Measurements from ENCODE around the gene C11orf86.

C11orf86 gene, protein sequence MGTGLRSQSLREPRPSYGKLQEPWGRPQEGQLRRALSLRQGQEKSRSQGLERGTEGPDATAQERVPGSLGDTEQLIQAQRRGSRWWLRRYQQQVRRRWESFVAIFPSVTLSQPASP

DNA sequence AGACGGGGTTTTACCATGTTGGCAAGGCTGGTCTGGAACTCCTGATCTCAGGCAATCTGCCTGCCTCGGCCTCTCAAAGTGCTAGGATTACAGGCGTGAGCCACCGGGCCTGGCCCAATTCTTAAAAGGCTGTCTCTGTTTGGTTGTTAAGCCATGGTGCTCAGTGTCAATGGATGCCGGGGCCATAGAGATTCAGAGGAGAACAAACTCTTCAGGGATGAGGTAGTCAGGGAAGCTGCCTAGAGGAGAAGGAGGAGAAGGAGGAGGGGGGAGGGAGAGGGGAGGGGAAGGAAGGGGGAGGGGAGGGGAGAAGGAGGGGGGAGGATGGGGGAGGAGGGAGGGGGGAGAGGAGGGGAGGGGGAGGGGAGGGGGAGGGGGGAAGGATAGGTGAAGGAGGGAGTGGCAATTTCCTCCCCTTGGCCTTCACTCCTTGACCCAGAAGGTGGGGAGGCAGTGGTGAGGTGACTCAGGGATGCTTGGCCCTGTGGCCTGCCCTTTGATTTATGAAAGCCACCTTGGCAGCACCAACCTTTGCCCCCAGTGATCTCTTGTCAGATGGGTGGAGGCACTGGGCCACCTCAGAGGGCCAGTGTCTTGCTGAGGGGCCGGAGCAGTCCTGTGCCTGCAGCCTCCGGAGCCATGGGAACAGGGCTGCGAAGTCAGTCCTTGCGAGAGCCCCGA lies at the start of gene C11orf86:
C11orf86 (plus strand) TSS at position 581 of the 681 bp plus-strand sequence; CDS start at position 640, 59 bp downstream.
- TF ChIP-seq, protein P1, sequence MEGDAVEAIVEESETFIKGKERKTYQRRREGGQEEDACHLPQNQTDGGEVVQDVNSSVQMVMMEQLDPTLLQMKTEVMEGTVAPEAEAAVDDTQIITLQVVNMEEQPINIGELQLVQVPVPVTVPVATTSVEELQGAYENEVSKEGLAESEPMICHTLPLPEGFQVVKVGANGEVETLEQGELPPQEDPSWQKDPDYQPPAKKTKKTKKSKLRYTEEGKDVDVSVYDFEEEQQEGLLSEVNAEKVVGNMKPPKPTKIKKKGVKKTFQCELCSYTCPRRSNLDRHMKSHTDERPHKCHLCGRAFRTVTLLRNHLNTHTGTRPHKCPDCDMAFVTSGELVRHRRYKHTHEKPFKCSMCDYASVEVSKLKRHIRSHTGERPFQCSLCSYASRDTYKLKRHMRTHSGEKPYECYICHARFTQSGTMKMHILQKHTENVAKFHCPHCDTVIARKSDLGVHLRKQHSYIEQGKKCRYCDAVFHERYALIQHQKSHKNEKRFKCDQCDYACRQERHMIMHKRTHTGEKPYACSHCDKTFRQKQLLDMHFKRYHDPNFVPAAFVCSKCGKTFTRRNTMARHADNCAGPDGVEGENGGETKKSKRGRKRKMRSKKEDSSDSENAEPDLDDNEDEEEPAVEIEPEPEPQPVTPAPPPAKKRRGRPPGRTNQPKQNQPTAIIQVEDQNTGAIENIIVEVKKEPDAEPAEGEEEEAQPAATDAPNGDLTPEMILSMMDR (IDR thresholded peaks at IDR 0.05; ENCODE audit: low read depth, low read length): no peak
- no peak within 1 kb of the TSS for H3K4me3 ChIP-seq (ENCODE audit: low read depth, low read length)

DNA sequence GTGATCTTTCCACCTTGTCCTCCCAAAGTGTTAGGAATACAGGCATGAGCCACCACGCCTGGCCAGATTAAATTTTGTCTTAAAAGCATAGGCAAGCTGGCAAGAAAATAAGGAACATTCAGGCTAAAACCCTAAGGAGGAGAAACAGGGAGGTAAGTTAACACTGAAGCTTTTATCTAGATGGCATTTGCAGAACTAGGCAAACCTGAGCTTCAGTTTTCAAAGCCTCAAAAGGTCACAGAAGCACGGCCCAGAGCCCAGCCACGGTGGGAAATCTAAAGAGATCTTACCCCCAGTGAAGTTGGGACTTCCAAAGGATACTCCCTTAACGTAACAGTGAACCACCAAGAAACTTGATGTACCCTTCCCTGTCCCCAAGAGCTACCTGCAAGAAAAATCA lies 45.4 kb upstream of the C11orf86 start:
- TF ChIP-seq, protein P1 (IDR thresholded peaks at IDR 0.05; ENCODE audit: low read depth, low read length): no peak
- no peak overlapping the region for H3K4me3 ChIP-seq (ENCODE audit: low read depth, low read length)

DNA sequence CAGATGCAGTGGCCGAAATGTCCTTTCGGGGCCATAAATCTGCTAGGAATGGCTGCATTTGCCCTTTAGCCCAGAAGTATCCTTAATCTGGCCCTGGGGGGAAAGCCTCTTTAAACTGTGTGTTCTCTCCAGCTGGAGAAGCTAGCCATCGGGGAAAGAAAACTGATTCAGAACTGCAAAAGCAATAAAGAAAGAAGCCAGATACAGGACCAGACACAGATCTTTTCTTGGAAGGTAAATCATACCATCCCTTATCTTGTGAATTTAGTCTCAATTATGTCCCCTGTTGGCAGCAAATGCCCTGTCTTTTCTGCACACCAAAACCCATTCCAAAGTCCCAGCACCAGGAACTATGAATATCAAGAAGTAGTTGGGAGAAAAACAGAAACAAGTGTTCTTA lies 42.6 kb upstream of the C11orf86 start:
- H3K4me3 ChIP-seq (ENCODE audit: low read depth, low read length): no peak overlapping the region

DNA sequence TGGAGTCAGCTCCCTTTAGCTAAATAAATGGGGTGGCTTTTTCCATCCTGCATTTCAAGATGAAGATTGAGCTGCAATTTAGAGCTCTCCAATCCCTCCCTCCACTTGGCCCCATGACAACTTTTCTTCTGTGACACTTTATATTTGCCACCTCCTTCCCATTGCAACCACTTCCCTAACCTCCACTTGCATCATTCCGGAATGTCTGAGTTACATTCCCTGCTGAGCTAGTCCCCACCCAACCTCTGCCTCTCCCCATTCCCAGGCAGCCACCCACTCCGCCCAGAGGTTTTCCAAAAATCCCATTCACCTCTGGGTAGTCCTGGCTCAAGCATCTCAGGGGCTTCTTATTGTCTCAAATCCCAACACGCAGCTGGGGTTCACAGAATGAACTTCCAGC lies 41.6 kb upstream of the C11orf86 start:
- no peak overlapping the region for H3K4me3 ChIP-seq (ENCODE audit: low read depth, low read length)
- TF ChIP-seq, protein P1 (IDR thresholded peaks at IDR 0.05; ENCODE audit: low read depth, low read length): no peak

More for the DNA sequence above, 42.6 kb upstream of the C11orf86 start:
- TF ChIP-seq, protein P1 (IDR thresholded peaks at IDR 0.05; ENCODE audit: low read depth, low read length): no peak

DNA sequence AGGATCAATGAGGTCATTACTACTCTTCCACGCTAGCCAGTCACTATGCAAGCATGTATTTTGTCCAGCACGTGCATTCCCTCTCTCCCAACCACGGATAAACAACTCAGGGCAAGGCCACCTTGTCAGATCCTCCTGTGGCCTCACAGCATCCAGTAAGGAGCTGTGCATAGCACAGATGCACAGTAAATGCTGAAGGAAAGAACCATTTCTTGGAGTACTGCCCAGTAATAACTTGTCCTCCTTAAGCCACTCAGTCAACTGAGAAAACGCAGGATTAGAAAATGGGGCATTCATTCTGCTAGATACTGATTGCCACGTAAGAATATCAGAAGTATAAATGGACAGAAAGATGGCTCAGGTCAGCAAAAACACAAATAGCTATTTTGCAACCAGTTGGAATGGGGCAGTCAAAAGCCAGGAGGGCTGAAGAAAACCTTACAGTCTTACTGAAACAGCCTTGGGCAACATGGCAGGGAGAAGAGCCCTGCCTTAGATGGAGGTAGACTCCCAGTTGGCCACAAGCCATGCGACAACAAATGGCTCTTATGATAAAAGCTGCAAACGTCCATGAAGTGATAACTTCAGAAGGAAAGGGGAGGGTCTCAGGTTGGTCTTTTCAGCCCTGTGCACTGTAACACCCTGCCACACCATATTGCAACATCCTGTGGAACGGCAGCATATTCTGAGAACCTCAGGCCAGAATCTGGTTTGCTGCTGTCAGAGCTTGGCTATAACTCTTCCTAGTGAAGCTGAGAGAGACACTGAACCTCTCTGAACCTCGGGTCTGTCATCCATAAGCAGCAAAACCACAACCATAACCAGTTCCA lies 39.9 kb upstream of the C11orf86 start:
- TF ChIP-seq, protein P1 (IDR thresholded peaks at IDR 0.05; ENCODE audit: low read depth, low read length): no peak
- H3K4me3 ChIP-seq (ENCODE audit: low read depth, low read length): no peak overlapping the region

DNA sequence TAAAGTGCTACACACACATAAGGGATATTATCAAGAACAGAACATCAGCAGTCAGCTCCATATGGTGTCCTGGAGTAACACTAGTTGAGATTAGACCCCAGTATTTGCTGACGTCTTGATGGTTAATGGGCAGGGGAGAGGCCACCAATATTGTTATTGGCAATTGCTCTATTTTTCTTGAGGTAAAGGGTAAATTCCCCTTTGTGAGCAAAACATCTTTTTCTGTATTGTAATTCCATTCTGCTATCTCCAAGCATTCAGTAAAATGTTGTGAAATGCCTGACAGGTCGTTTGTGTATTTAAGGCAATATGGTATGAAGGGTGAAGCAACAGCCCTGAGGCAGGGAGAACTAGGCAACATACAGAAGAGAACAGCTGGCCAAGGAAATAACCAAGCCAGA lies 38.8 kb upstream of the C11orf86 start:
- no peak overlapping the region for H3K4me3 ChIP-seq (ENCODE audit: low read depth, low read length)
- TF ChIP-seq, protein P1 (IDR thresholded peaks at IDR 0.05; ENCODE audit: low read depth, low read length): no peak

All from WI38 (cell line).